Natural killer cell (primary cell): ENCODE results near the gene NPHP4. TPM values are rescaled to one million over a fixed set of nuclear protein-coding genes. Genes with fewer than 3 reads are reported as not detected.

Experiments
- ATAC-seq, 3 donors: fragments of 150-1000 bp in 2 of 3; fragments of 200-7000 bp in 1 of 3; cut with Tn5 transposase; 1 replicate in 1 of 3; 2 replicates in 2 of 3; pipeline ENCODE4 v1.10.0; 2021; ENCODE audit warnings: mild to moderate bottlenecking in 2 of 3, moderate library complexity in 2 of 3
- DNase-seq, 2 donors: peaks; one replicate each; pipeline versions ENCODE4 v3.0.0 to v3.0.0-alpha.2; 2013 to 2021; ENCODE audit warnings: mixed read lengths in 1 of 2
- H3K27ac ChIP-seq: one replicate; pipeline ENCODE4 v1.5.1; 2013; ENCODE audit warnings: mild to moderate bottlenecking, low read length
- H3K27me3 ChIP-seq: one replicate; pipeline ENCODE4 v1.6.1; 2013; ENCODE audit warnings: low read length; ENCODE audit not compliant: control insufficient read depth, insufficient read depth
- H3K36me3 ChIP-seq: one replicate; pipeline ENCODE4 v1.6.1; 2013; ENCODE audit warnings: low read length; ENCODE audit not compliant: control insufficient read depth, insufficient read depth
- H3K4me1 ChIP-seq: one replicate; pipeline ENCODE4 v1.6.1; 2013; ENCODE audit warnings: low read length; ENCODE audit not compliant: control insufficient read depth, insufficient read depth
- H3K4me3 ChIP-seq: one replicate; pipeline ENCODE4 v1.5.1; 2013; ENCODE audit warnings: low read length
- H3K9me3 ChIP-seq: one replicate; pipeline ENCODE4 v1.6.1; 2013; ENCODE audit warnings: low read length; ENCODE audit not compliant: control insufficient read depth, insufficient read depth
- H3K27ac Mint-ChIP-seq, 2 donors: one replicate each; pipeline ENCODE4 v1.8.0; 2022; ENCODE audit warnings: mild to moderate bottlenecking in 2 of 2, mixed read lengths in 2 of 2, moderate library complexity in 1 of 2
- H3K27me3 Mint-ChIP-seq, 2 donors: one replicate each; pipeline ENCODE4 v1.8.0; 2022; ENCODE audit warnings: low read depth in 2 of 2, mixed read lengths in 2 of 2
- H3K36me3 Mint-ChIP-seq: one replicate; pipeline ENCODE4 v1.8.0; 2022; ENCODE audit warnings: mixed read lengths
- H3K4me1 Mint-ChIP-seq, 2 donors: one replicate each; pipeline ENCODE4 v1.8.0; 2022; ENCODE audit warnings: mixed read lengths in 2 of 2
- H3K4me3 Mint-ChIP-seq: one replicate; pipeline ENCODE4 v1.8.0; 2022; ENCODE audit warnings: mild to moderate bottlenecking, moderate library complexity, mixed read lengths
- H3K9me3 Mint-ChIP-seq, 2 donors: one replicate each; pipeline ENCODE4 v1.8.0; 2022; ENCODE audit warnings: mixed read lengths in 2 of 2
- WGBS: methylation state at CpG from one replicate; pipeline ENCODE4 v1.1.7; 2013; ENCODE audit warnings: missing lambda C conversion rate; ENCODE audit not compliant: insufficient coverage; 5-methylcytosine and 5-hydroxymethylcytosine counted together
- intact Hi-C: fragments of 100-400 bp; cut with micrococcal nuclease; formaldehyde crosslinking; loops from one replicate; pipeline ENCODE4 v1.14.2; 2022
- total RNA-seq, 4 donors: library from RNA; stranded (reverse); fragments of 120-200 nt in 1 of 4; gene quantifications; one replicate each; pipeline versions ENCODE4 v1.2.3 to v1.2.4, GENCODE V29; 2013 to 2022
- TF ChIP-seq, protein P1 (sequence below): fragments of 200-600 bp; IDR thresholded peaks from one replicate; pipeline ENCODE4 v1.8.0; 2022; ENCODE audit warnings: antibody characterized with exemption

Gene NPHP4
- total RNA-seq, 3 donors from 2014 or later (not counting 1 experiment from before 2014, with no cell fraction given): 6.3 to 14.7 (median 10.1) TPM

DNA sequence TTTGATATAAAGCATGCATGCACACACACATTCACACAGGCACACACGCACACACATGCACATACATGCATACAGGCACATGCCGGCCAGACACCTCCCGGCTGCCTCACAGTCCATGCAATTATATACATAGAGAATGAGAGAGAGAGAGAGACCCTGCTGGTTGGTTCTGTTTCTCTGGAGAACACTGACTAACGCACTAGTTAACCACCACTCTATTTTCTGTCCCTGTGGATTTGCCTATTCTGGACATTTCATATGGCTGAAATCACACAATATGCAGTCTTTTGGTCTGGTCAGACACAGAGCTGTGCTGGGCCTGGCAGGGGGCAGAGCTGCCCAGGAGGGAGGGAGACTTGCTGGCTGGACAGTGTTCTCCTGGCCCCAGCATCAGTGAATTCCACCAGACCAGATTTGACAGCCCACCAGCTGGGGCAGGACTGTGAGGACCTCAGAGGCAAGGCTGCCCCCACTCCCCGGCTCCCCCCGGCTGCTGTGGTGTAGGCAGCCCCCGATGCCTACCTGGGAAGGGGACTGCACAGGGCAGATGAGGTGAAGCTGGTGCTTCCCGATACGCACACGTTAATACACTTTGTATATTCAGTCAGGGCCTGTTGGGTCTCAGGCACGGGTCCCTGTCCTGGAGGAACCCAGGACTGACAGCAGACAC, 152.2 kb downstream of the NPHP4 start:
- intact Hi-C loops: no loop called here
- Mint-ChIP-seq H3K4me3 (no peak overlapping the region), H3K27ac (no peak overlapping the region), H3K4me1 (no peaks in the 10 kb centered on the region), H3K36me3 (no peaks in the 10 kb centered on the region), H3K27me3 (peaks cover 0 to 6% of the 10 kb centered on the region in 2 donors), H3K9me3 (no peaks in the 10 kb centered on the region)
- Histone ChIP-seq H3K4me3 (no peak overlapping the region), H3K9me3 (no peaks in the 10 kb centered on the region), H3K27me3 (no peaks in the 10 kb centered on the region), H3K36me3 (no peaks in the 10 kb centered on the region), H3K27ac (no peak overlapping the region), H3K4me1 (no peaks in the 10 kb centered on the region)
- WGBS: 85% methylated on average over 11 of the region's 11 CpGs
- TF ChIP-seq, protein P1, sequence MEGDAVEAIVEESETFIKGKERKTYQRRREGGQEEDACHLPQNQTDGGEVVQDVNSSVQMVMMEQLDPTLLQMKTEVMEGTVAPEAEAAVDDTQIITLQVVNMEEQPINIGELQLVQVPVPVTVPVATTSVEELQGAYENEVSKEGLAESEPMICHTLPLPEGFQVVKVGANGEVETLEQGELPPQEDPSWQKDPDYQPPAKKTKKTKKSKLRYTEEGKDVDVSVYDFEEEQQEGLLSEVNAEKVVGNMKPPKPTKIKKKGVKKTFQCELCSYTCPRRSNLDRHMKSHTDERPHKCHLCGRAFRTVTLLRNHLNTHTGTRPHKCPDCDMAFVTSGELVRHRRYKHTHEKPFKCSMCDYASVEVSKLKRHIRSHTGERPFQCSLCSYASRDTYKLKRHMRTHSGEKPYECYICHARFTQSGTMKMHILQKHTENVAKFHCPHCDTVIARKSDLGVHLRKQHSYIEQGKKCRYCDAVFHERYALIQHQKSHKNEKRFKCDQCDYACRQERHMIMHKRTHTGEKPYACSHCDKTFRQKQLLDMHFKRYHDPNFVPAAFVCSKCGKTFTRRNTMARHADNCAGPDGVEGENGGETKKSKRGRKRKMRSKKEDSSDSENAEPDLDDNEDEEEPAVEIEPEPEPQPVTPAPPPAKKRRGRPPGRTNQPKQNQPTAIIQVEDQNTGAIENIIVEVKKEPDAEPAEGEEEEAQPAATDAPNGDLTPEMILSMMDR: no peak
- ATAC-seq (no peak), DNase-seq (no peak)

DNA sequence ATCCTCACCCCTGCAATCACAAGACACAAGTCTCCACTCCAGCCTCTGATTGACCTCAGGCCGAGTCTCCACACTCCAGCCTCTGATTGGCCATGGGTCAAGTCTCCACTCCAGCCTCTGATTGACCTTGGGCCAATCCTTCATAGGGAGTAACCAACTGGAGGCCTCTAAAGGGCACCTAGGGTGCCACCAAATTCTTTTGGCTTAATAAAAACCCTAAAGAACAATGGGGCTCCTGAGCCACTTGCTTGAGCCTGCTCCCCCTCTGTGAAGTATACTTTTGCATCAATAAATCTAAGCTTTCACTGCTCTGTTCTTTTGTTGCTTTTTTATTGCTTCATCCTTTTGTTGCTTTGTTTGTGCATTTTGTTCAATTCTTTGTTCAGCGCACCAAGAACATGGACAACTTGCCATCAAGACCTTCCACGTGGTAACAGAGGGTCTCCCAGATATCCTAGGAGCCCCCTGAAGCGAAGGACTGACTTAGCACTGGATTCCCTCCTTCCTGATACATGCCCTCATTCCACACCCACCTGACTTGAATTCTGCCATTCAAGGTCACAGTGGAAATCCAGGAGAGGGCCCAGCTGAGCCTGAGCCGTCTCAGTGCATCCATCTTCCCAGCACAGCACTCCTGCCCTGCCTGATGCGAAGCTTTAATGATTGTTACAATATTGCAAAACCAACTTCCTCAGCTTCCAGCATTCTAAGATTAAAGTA, 152.9 kb downstream of the NPHP4 start:
- Mint-ChIP-seq H3K4me3 (no peak overlapping the region), H3K27me3 (peaks cover 0 to 6% of the 10 kb centered on the region in 2 donors), H3K9me3 (no peaks in the 10 kb centered on the region), H3K27ac (no peak overlapping the region), H3K4me1 (no peaks in the 10 kb centered on the region), H3K36me3 (no peaks in the 10 kb centered on the region)
- Histone ChIP-seq H3K4me1 (no peaks in the 10 kb centered on the region), H3K27me3 (no peaks in the 10 kb centered on the region), H3K27ac (no peak overlapping the region), H3K9me3 (no peaks in the 10 kb centered on the region), H3K4me3 (no peak overlapping the region), H3K36me3 (no peaks in the 10 kb centered on the region)
- DNase-seq: no peak
- no peak for ATAC-seq
- TF ChIP-seq, protein P1: no peak
- WGBS: 83% methylated on average over 6 of the region's 6 CpGs
- intact Hi-C loops: no loop called here

DNA sequence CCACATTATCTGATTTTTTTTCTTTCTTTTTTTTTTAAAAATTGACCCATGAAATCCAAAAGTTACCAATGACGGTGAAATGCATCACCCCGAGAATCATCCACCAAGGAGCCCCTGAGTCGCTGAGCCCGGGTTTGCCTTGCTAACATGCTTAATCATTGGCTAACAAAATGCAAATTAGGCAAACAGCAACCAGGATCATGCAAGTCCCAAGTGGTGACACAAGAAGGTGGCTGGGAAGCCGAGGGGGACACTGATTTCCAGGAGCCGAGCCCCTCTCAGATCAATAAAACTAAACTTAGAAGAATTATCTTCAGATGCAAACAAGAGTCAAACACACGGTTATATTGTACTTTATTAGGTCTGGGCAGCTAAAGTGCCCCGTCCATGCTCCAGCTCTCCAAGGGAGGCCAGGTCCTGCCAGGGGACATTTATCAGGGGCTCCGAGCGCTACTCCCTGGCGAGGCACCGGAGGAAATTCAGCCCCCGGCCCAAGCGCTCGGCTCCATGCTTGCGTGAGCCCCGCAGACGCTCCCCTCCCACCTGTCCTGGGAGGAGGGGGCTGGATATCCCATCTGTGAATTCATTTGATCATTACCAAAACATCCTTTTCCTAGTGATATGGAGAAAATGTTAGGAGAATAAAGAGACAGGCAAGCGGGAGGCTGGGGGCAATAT, 154.1 kb downstream of the NPHP4 start:
- 83% methylated on average over 17 of the region's 19 CpGs for WGBS
- Mint-ChIP-seq H3K4me1 (no peaks in the 10 kb centered on the region), H3K27me3 (peaks cover 0 to 6% of the 10 kb centered on the region in 2 donors), H3K27ac (no peak overlapping the region), H3K4me3 (no peak overlapping the region), H3K36me3 (no peaks in the 10 kb centered on the region), H3K9me3 (no peaks in the 10 kb centered on the region)
- Histone ChIP-seq H3K9me3 (no peaks in the 10 kb centered on the region), H3K27ac (no peak overlapping the region), H3K4me1 (no peaks in the 10 kb centered on the region), H3K4me3 (no peak overlapping the region), H3K36me3 (no peaks in the 10 kb centered on the region), H3K27me3 (no peaks in the 10 kb centered on the region)
- intact Hi-C loops: no loop called here
- DNase-seq: no peak
- TF ChIP-seq, protein P1: no peak
- no peak for ATAC-seq
